DMS 273 (cell line): ENCODE results near the gene ASIC1.

Experiments
- DNase-seq: peaks from one replicate; lab custom pipeline; 2025; ENCODE audit not compliant: unreplicated experiment; lab: John Stamatoyannopoulos, UW

The ASIC1 gene

DNA sequence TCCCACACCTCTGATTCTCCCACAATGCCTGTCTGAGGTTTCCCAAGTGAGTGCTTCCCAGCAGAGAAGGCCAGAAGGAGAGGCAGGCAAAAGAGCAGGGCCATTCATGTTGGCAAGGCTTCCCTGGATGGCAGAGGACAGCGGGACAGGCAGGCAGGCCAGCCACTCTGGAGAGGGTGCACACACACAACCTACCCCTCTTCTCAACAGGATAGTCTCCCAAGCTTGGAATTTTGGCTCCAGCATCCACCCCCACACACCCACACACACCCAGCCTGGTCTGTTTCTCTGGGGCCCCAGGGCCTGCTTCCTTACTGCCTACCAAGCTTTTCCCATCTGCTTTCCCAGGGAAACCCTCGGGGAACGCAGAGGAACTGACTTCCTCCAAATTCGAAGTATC, 16.7 kb upstream of the ASIC1 start:
- no peak for DNase-seq

GRCh38 chr12:50041062-50041860, 16.1 kb upstream of the ASIC1 start:
- no peak for DNase-seq

GRCh38 chr12:50041962-50042361, 15.4 kb upstream of the ASIC1 start:
- no peak for DNase-seq

DNA sequence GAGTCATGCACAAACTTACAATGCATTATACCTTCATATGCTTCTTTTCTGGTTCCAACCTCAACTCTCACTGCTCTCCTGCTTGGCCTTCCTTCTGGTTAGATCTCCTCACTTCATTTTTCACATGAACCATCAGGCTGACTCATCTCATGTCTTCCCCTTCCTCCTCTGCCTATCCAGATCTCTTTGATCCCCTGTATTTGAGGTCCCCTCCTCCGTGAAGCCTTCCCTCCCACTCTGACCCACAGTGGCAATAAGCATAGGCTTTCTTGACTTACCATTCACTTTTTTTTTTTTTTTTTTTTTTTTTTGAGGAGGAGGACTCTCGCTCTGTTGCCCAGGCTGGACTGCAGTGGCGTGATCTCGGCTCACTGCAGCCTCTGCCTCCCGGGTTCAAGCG, 14.7 kb upstream of the ASIC1 start:
- no peak for DNase-seq

- no peak for DNase-seq
Measured at GRCh38 chr12:50043308-50043707, 14.1 kb upstream of the ASIC1 start.

DNA sequence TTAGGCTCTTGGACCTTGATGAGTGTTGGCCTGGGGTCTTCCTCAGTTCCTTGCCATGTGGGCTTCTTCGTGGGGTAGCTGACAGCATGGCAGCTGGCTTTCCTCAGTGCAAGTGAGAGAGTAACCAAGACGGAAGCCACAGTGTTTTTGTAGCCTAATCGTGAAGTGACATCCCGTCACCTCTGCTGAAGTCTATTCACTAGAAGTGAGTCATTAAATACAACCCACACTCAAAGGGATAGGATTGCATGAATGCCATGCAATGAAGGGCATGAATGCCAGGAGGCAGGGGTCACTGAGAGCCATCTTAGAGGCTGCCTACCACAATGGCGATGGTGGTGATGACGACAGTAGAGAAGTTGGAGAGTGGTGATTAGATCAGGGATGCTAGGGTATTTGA, 13.5 kb upstream of the ASIC1 start:
- DNase-seq: no peak

GRCh38 chr12:50047693-50048250, 9.6 kb upstream of the ASIC1 start:
- no peak for DNase-seq

DNA sequence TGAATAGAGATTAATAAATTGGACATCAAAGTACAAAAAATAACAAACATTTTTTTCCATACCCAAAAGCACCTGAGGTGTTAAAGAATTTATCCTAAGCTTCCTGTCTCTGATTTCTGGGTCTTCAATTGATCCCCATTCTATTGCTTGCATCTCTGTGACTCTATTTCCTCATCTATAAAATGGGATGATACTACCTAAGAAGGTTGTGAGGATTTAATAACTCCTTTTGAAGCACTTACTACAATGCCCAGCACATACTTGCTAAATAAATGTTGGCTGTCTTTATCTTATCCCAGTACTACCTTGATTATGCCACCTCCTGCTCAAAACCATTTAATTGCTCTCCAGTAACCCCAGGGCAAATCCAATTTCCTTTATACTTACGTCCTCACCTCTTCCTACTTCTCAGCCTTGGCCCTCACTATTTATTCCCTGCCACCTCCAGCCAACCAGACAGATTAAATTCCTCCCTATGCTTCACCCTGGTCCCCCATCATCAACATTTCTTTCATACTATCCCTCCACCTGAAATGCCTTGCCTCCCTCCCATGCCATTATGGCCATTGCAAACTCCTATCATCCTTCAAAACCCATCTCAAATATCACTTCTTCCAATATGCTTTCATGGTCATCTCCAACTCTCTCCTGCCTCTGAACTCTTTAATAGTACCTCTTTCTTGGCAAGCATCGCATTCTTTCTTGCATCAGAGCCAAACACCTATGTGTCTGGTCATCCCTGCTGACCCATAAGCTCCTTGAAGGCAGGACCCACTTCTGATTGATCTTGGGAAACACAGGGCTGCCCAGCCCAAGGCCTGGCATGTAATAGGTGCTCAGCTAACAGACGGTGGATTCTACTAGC, 7.9 kb upstream of the ASIC1 start:
- no peak for DNase-seq

GRCh38 chr12:50050119-50050385, 7.3 kb upstream of the ASIC1 start:
- DNase-seq: no peak

DNA sequence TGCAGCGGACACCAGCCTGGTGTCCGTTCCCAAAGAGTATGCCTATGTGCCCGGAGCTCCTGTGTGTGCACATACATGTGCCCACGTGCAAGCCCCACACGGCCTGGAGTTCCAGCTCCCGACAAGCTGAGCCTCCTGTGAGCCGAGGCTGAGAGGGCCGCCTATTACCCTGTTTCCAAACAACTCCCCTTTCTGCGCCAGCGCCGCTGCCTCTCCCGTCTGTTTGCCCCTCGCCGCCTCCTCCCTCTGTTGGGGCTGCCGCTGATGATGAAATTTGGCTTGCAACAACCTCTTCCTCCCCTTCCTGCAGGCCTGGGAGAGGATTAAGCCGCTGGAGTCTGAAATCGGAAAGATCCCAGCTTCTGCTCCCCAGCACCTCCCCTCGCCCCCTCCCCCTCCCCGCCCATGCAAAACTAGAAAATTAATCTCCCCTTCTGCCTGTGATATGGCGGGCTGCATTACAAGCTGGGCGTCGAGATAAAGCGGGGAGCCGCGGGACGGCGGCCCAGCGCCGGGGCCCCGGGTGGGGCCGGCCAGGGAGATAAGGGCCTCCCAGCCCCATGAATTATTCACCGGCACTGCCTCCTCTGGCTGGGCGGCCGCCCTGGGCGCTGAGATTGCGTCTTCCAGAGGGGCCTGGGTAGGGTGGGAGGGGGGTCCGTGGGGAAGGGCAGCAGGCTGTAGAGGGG, 6.8 kb upstream of the ASIC1 start:
- peak; percentile 56 for DNase-seq

- no peak for DNase-seq
Measured at GRCh38 chr12:50051101-50051806, 6.1 kb upstream of the ASIC1 start.

DNA sequence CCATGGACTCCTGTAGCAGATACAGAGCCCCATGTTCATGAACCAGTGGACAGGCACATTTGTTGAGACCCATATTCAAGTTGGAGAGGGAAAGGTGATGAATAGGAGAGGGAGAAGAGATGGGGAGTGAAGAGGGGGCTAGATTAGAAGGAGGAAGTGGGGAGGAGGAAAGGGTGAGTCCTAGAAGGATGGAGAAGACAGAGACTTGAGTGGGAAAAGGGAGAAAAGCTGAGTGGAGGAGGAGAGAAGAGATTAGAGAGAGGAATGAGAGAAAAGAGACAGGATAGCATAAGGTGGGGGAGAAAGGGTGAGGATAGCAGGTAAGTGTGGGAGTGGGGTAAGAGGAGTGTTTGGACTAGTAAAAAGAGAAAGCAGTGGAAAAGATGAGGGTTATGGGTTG, 4.9 kb upstream of the ASIC1 start:
- no peak for DNase-seq

DNA sequence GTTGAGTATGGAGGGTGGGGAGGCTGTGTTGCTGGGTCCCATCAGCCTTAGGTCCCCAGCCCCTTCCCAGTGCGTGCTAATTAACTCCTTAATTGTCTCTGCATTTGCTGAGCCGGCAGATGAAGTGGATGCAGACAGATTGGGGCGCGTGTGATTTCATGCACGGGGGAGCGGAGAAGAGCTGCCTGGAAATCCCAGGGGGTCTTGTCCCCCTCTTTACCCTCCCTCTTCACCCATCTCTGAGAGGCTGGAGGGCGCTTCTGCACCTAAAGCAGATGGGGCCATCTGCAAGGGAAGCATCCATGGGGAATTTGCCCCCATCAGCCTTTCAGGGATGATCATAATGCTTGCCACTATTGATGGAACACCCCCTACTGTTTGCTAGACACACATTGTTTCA, 4.4 kb upstream of the ASIC1 start:
- peak; percentile 12 for DNase-seq

GRCh38 chr12:50053583-50053982, 3.8 kb upstream of the ASIC1 start:
- DNase-seq: no peak

DNA sequence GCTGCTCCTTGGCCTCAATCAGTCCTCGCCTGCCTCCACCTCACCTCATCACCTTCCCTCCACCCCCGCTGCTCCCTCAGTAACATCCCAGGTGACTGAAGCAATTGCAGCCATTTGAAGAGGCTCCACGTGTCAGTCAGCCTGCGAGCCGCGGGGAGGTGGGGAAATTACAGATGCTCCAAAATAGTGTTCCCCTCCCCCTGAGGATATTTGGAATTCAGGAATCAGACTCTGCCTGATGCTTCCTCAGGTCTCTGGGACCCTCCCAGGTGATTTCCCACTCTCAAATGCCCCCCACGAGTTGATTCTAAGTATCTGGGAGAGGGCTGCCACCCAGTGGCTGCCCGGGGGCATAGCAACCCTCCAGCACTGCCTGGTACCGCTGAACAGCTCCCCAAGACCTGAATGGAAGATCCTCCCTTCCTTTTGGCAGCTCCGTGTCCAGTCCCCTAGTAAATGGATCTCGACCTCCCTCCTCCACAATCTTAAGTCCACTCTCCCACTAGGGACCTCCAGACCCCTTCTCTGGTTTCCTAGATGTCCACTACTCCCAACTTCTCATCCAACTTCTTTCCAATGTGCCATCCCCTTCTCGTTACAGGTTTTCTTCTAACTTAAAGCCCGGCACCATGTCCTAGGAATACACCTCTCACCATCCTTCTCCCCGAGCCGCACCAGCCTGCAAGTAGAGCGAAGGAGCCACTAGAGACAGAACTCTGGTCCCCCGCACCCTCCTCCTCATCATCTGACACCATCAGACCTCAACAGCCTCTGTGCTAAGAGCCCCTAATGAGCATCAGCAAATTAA, 1.4 kb upstream of the ASIC1 start:
- peak; percentile 67 for DNase-seq

GRCh38 chr12:50056639-50056976, 788 bp upstream of the ASIC1 start:
- DNase-seq: no peak

DNA sequence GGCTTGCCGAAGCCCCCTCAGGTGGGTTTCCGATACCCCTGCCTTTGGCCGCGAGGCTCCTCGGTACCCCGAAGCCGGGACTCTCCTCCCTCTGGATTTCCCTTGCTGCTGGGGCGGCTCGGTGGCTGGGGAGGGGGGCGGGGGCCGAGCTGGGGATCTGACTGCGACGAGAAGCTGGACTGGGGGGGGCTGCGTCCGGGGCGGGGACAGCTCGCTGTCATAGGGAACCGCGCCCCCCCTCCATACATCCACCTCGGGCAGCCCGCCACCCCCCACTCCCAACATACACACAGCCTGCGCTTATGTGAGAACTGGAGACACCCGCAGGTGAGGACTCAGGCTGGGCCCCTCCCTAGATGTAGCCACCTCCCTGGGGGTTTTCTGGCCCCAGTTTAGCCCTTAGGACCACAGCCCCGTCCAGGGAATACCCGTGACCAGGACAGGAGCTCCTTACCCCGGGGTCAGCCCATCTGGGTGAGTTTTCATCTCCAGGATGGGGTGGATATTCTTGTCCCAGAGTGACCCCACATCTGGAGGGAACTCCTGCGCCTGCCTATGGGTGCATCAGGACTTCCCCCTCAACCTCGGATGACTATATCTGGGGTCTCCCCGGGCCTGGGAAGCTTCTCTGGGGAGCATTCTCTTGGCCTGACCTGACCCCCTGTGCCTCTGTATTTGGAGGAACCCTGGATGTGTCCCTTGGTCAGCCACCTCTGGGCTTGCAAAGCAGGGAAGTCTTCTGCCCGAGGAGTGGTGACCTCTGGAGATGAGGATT, 687 bp downstream of the ASIC1 start:
- no peak for DNase-seq

- DNase-seq: no peak
Measured at GRCh38 chr12:50058743-50059312, 1.4 kb downstream of the ASIC1 start.

DNA sequence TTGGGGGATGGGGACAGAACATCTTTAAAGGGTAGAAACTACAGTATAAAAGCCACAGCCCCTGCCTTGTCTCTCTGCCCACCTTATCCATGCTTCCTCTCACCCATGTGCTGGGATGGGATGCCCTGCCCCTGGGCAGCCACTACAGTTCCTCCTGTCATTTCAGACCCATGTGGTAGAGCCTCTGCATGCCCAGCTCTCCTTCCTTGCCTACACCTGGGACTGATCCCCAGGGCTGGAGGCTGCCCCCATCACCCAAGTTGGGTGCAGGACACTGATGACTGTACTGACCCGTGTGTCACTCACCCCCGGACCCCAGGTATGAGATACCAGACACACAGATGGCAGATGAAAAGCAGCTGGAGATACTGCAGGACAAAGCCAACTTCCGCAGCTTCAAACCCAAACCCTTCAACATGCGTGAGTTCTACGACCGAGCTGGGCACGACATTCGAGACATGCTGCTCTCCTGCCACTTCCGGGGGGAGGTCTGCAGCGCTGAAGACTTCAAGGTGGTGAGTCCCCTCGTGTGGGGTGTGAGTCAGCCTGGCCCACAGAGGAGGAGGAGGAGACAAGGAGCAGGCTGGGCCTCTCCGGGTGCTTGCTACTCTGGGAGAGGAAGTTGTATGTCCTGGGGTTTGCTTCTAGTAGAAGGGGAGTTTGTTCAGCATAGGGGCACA, 2.2 kb downstream of the ASIC1 start:
- no peak for DNase-seq
